GM18517 (cell line): ENCODE results near the gene NME7.
"Not testable (repeated sequence)": the region's sequence is repeated elsewhere in the genome, so short reads cannot be mapped to it uniquely, and the experiment has no call there.

Source experiments
- ATAC-seq: cut with Tn5 transposase; IDR thresholded peaks from one replicate; pipeline ENCODE4 v1.9.1; 2021; ENCODE audit warnings: mild to moderate bottlenecking, moderate library complexity; ENCODE audit not compliant: unreplicated experiment

NME7 gene

GRCh38 chr1:169240449-169241232 is 127.0 kb downstream of the NME7 start:
- ATAC-seq, result no peak

GRCh38 chr1:169236880-169237279 is 130.7 kb downstream of the NME7 start:
- ATAC-seq, result no peak

GRCh38 chr1:169236143-169236542 is 131.5 kb downstream of the NME7 start:
- no peak for ATAC-seq

GRCh38 chr1:169235568-169235967 is 132.0 kb downstream of the NME7 start:
- ATAC-seq, result no peak

GRCh38 chr1:169234780-169235179 is 132.8 kb downstream of the NME7 start:
- no peak for ATAC-seq

GRCh38 chr1:169217636-169218035 is 150.0 kb downstream of the NME7 start:
- ATAC-seq, result no peak

GRCh38 chr1:169214598-169214997 is 153.0 kb downstream of the NME7 start:
- no peak for ATAC-seq

- ATAC-seq, result no peak
Observed at GRCh38 chr1:169212088-169212487, 155.5 kb downstream of the NME7 start.

- no peak for ATAC-seq
Observed at GRCh38 chr1:169207797-169208520, 159.6 kb downstream of the NME7 start.

GRCh38 chr1:169204157-169204556 is 163.4 kb downstream of the NME7 start:
- no peak for ATAC-seq

GRCh38 chr1:169202791-169203665 is 164.6 kb downstream of the NME7 start:
- ATAC-seq, result no peak

- ATAC-seq, result no peak
Observed at GRCh38 chr1:169201084-169201619, 166.4 kb downstream of the NME7 start.

GRCh38 chr1:169200319-169200718 is 167.3 kb downstream of the NME7 start:
- ATAC-seq, result no peak

- no peak for ATAC-seq
Observed at GRCh38 chr1:169196581-169196980, 171.0 kb downstream of the NME7 start.

- ATAC-seq, result no peak
Observed at GRCh38 chr1:169196161-169196560, 171.4 kb downstream of the NME7 start.

- ATAC-seq, result no peak
Observed at GRCh38 chr1:169193191-169193850, 174.3 kb downstream of the NME7 start.

- no peak for ATAC-seq
Observed at GRCh38 chr1:169186106-169186505, 181.5 kb downstream of the NME7 start.

GRCh38 chr1:169184812-169185211 is 182.8 kb downstream of the NME7 start:
- no peak for ATAC-seq

- ATAC-seq, result no peak
Observed at GRCh38 chr1:169180174-169180573, 187.4 kb downstream of the NME7 start.

GRCh38 chr1:169179431-169179830 is 188.2 kb downstream of the NME7 start:
- ATAC-seq, result not testable (repeated sequence)

GRCh38 chr1:169175461-169175860 is 192.1 kb downstream of the NME7 start:
- ATAC-seq, result no peak
